Endothelial cell (in vitro differentiated cells): Measurements from ENCODE around the gene GH2. TPM values are rescaled to one million over a fixed set of nuclear protein-coding genes. Genes with fewer than 3 reads are reported as not detected.
"Not testable (repeated sequence)": the region's sequence is repeated elsewhere in the genome, so short reads cannot be mapped to it uniquely, and the experiment has no call there.

Experiments used
- DNase-seq: peaks from one replicate; pipeline ENCODE4 v3.0.0; 2021; ENCODE audit warnings: low spot score
- H3K27ac Mint-ChIP-seq: one replicate; pipeline ENCODE4 v1.8.0; 2021; ENCODE audit warnings: mixed read lengths, inconsistent platforms; ENCODE audit not compliant: unreplicated experiment
- H3K27me3 Mint-ChIP-seq: one replicate; pipeline ENCODE4 v1.8.0; 2021; ENCODE audit warnings: mild to moderate bottlenecking, moderate library complexity, mixed read lengths, inconsistent platforms; ENCODE audit not compliant: unreplicated experiment
- H3K36me3 Mint-ChIP-seq: one replicate; pipeline ENCODE4 v1.8.0; 2021; ENCODE audit warnings: mild to moderate bottlenecking, low read depth, mixed read lengths, inconsistent platforms; ENCODE audit not compliant: unreplicated experiment
- H3K4me1 Mint-ChIP-seq: one replicate; pipeline ENCODE4 v1.8.0; 2021; ENCODE audit warnings: mild to moderate bottlenecking, mixed read lengths, inconsistent platforms; ENCODE audit not compliant: unreplicated experiment
- H3K4me3 Mint-ChIP-seq: one replicate; pipeline ENCODE4 v1.8.0; 2021; ENCODE audit warnings: mild to moderate bottlenecking, mixed read lengths, inconsistent platforms; ENCODE audit not compliant: unreplicated experiment
- H3K9me3 Mint-ChIP-seq: one replicate; pipeline ENCODE4 v1.8.0; 2021; ENCODE audit warnings: mixed read lengths, inconsistent platforms; ENCODE audit not compliant: unreplicated experiment
- CTCF ChIP-seq: fragments of 200-600 bp; sonication (generic); IDR thresholded peaks from one replicate; pipeline ENCODE4 v1.5.0; 2021; ENCODE audit warnings: antibody characterized with exemption; ENCODE audit not compliant: unreplicated experiment
- total RNA-seq: library from RNA; stranded (reverse); fragmentation: NEBNext Ultra II Directional; extraction: Animal tissue kit (Norgen Biotek cat#: 25700); gene quantifications from one replicate; pipeline ENCODE4 v1.2.1, GENCODE V29; 2021; ENCODE audit not compliant: unreplicated experiment

The GH2 gene
- total RNA-seq, 1 donor from 2014 or later = not detected

GRCh38 chr17:63845509-63845908 is 36.2 kb downstream of the GH2 start:
- Mint-ChIP-seq H3K4me3 (no peak overlapping the region), H3K36me3 (peaks cover 5% of the 10 kb centered on the region), H3K27me3 (peaks cover 9% of the 10 kb centered on the region), H3K4me1 (peaks cover 24% of the 10 kb centered on the region), H3K9me3 (no peaks in the 10 kb centered on the region), H3K27ac (no peak overlapping the region)
- DNase-seq = no peak
- no peak for TF ChIP-seq CTCF

DNA sequence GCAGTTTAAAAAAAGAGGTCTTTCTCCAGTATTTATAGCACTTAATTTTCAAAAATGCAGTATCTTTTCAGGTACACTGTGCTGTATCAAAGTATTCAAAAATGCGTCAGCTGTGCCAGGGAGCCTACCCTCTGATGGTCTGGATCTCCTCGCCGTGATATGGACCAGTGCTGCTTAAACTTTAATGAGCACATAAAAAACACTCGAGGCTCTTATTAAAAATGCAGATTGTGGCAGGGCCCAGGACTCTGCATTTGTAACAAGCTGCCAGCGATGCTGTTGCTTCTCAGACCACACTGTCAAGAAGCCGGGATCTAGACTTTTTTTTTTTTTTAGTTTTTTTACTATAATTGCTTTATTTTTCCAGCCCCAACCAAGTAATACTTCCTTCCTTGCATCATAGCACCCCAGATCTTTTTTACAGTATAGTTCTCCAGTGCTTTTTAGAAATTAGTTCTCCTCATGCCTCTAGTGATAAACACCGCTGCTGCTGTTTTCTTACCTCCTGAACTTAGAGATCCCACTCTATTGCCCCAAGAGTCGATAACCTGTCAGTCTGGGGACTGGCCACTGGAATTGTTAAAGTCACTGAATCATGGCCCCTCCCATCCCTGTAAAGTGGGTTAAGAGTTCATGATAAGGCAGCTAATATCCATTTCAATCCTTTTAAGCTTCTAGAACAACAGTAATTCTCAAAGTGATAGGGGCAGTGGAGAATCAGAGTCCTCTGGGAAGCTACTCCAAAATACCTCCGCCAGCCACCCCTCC is 37.6 kb downstream of the GH2 start:
- Mint-ChIP-seq H3K36me3 (peaks cover 5% of the 10 kb centered on the region), H3K27me3 (peaks cover 8% of the 10 kb centered on the region), H3K27ac (peak overlapping the region; percentile 52), H3K9me3 (no peaks in the 10 kb centered on the region), H3K4me1 (peaks cover 22% of the 10 kb centered on the region), H3K4me3 (peak overlapping the region; percentile 81)
- TF ChIP-seq CTCF = no peak
- no peak for DNase-seq

- not testable (repeated sequence) for H3K36me3 Mint-ChIP-seq, H3K9me3 Mint-ChIP-seq, DNase-seq, H3K27me3 Mint-ChIP-seq
- Mint-ChIP-seq H3K4me1 (peaks cover 26% of the 10 kb centered on the region), H3K4me3 (peak overlapping the region; percentile 87), H3K27ac (peak overlapping the region; percentile 67)
These were observed 38.3 kb downstream of the GH2 start for GRCh38 chr17:63843387-63843888.

GRCh38 chr17:63842540-63843386 is 39.0 kb downstream of the GH2 start, which contains the start of gene SMARCD2:
Gene SMARCD2, minus strand, starts transcription at chr17:63842685. Its CDS starts 11 bp downstream, at chr17:63842674.
- H3K27ac Mint-ChIP-seq = peak within 1 kb of the TSS; percentile 92
- peak within 1 kb of the TSS; percentile 99 for H3K4me3 Mint-ChIP-seq
- H3K4me1 Mint-ChIP-seq = peaks cover 22% of the 10 kb centered on the region
- no peaks in the 10 kb centered on the region for H3K9me3 Mint-ChIP-seq
- peak; percentile 98 for DNase-seq
- no peak for TF ChIP-seq CTCF
- peaks cover 3% of the 10 kb centered on the region for H3K27me3 Mint-ChIP-seq
- no peaks in the 10 kb centered on the region for H3K36me3 Mint-ChIP-seq

- H3K4me1 Mint-ChIP-seq = peaks cover 22% of the 10 kb centered on the region
- peak; percentile 52 for DNase-seq
These were observed 39.6 kb downstream of the GH2 start for GRCh38 chr17:63842173-63842539.

More at GRCh38 chr17:63842173-63842539, 39.6 kb downstream of the GH2 start:
- H3K4me3 Mint-ChIP-seq = peak overlapping the region; percentile 99
- H3K27ac Mint-ChIP-seq = peak overlapping the region; percentile 92
- H3K27me3 Mint-ChIP-seq = peaks cover 3% of the 10 kb centered on the region
- no peaks in the 10 kb centered on the region for H3K9me3 Mint-ChIP-seq
- H3K36me3 Mint-ChIP-seq = no peaks in the 10 kb centered on the region
- TF ChIP-seq CTCF = no peak
